Kidney epithelial cell (primary cell): Measurements from ENCODE around the gene CTNNBL1. TPM values are rescaled to one million over a fixed set of nuclear protein-coding genes. Genes with fewer than 3 reads are reported as not detected.

ENCODE experiments used
- DNase-seq: peaks from one replicate; pipeline ENCODE4 v3.0.0-alpha.2; 2010; ENCODE audit warnings: low read depth
- H3K27me3 ChIP-seq: 2 replicates; pipeline ENCODE4 v1.6.0; 2011; ENCODE audit warnings: low read length; ENCODE audit not compliant: control insufficient read depth, insufficient read depth
- H3K36me3 ChIP-seq: 2 replicates; pipeline ENCODE4 v1.5.1; 2011; ENCODE audit warnings: low read length; ENCODE audit not compliant: control insufficient read depth, insufficient read depth
- H3K4me3 ChIP-seq: 2 replicates; pipeline ENCODE4 v1.5.1; 2011; ENCODE audit warnings: low read depth, mild to moderate bottlenecking, control low read depth, low read length
- total RNA-seq: library from RNA; depleted of rRNA; stranded (reverse); fragments of >200 nt; gene quantifications from 2 replicates; pipeline ENCODE4 v1.2.3, GENCODE V29; 2015
- TF ChIP-seq, protein P1 (sequence below): IDR thresholded peaks from 2 replicates; pipeline ENCODE4 v1.5.1; 2011; ENCODE audit warnings: mild to moderate bottlenecking, moderate library complexity, low read length, control low read depth, inconsistent platforms; ENCODE audit not compliant: insufficient read depth, poor library complexity, severe bottlenecking

Gene CTNNBL1
- total RNA-seq, 1 donor from 2014 or later, result 40.5 TPM

DNA sequence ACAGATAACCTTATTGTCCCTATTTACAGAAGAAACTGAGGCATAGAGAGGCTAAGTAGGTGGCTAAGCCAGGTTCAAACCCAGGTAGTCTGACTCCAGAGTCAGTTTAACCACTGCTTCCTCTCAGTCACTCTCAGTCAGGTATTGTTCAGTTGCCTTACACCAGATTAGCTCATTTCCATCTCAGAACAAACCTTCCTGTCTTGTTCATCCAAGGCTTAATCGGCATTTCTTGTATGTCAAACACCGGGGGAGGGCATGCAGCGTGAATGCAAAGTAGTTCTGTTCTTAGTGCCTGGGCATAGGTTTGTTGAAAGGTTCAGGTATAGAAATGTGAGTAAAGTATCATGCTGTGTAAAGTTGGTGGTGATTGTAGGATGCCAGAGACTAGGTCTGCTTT, 51.7 kb downstream of the CTNNBL1 start:
- TF ChIP-seq, protein P1, sequence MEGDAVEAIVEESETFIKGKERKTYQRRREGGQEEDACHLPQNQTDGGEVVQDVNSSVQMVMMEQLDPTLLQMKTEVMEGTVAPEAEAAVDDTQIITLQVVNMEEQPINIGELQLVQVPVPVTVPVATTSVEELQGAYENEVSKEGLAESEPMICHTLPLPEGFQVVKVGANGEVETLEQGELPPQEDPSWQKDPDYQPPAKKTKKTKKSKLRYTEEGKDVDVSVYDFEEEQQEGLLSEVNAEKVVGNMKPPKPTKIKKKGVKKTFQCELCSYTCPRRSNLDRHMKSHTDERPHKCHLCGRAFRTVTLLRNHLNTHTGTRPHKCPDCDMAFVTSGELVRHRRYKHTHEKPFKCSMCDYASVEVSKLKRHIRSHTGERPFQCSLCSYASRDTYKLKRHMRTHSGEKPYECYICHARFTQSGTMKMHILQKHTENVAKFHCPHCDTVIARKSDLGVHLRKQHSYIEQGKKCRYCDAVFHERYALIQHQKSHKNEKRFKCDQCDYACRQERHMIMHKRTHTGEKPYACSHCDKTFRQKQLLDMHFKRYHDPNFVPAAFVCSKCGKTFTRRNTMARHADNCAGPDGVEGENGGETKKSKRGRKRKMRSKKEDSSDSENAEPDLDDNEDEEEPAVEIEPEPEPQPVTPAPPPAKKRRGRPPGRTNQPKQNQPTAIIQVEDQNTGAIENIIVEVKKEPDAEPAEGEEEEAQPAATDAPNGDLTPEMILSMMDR, result no peak
- no peak overlapping the region for H3K4me3 ChIP-seq
- no peaks in the 10 kb centered on the region for H3K27me3 ChIP-seq
- peaks cover 1% of the 10 kb centered on the region for H3K36me3 ChIP-seq
- DNase-seq, result no peak

DNA sequence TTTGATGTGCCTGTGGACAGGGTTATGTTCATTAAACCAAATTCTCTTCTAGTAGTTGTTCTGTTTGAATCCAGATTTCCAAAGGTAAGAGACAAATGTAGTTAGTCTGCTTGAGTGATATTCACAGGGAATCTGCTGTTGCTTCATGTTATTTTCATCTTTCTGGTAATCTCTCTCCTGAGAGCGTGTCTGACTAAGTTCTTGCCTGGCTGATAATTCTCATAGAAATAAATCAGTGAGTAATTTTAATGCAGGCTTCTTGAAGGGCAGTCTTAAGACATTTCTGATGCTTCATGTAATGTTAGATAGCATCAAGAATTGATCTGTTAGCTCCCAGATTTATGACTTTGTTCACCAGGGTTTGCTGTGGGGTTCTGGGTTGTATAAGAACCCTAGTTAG, 54.2 kb downstream of the CTNNBL1 start:
- H3K27me3 ChIP-seq, result no peaks in the 10 kb centered on the region
- no peak for DNase-seq
- H3K36me3 ChIP-seq, result peaks cover 1% of the 10 kb centered on the region
- TF ChIP-seq, protein P1, result no peak
- no peak overlapping the region for H3K4me3 ChIP-seq

DNA sequence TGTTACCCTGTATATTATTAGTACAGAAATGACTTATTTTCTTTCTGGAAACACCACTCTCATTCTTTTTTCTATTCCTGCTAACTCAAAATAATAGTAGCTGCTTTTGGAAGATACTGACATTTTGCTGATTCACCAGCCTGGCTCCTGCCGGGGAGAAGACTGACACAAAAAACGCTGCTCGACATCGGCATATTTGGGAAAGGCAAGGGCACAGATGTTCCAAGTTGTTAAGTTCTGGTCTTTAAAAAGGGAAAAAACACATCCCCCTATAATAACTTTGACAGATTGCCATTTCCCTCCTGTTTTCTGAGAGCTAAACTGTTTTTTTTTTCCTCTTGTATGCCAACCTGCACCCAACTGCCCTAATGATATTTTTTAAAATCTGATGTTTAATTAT, 55.4 kb downstream of the CTNNBL1 start:
- H3K4me3 ChIP-seq, result no peak overlapping the region
- H3K27me3 ChIP-seq, result no peaks in the 10 kb centered on the region
- TF ChIP-seq, protein P1, result no peak
- no peak for DNase-seq
- peaks cover 1% of the 10 kb centered on the region for H3K36me3 ChIP-seq

DNA sequence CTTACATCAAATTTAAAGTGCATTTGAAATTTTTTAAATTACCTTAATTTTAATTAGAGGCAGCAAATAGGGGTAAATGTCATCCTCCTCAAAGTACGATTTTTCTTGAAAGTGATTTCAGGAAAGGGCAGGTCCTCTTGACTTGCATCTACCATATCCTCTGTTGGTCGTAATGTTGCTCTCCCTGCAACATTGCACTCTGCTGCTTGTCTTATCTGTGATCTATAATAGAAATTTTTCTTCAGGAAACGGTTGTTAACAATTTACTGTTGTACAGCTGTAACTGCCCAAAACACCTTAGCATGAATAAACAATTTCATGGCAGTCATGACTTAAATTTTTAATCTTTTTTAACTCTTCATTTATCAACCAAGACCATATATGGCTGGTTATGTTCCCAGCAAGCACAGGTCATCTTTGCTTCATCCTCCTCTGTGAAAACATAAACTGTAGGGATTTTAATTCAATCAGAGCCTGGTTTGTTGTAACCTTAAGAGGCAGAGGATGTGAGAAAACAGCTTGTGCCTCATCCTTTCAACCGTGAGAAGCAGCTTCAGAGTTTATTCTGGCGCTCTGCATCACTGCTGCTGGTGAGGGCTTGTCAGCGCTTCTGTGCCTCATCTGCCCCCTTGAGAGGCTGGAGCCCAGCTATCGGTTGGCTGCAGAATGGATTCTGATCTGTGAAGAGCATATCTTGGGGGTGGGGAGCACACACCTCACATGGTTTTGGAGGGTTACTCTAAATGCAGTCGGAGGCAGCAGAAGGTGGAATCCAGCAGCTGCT, 56.0 kb downstream of the CTNNBL1 start:
- no peak for DNase-seq
- H3K4me3 ChIP-seq, result no peak overlapping the region
- H3K36me3 ChIP-seq, result peaks cover 1% of the 10 kb centered on the region
- TF ChIP-seq, protein P1, result no peak
- no peaks in the 10 kb centered on the region for H3K27me3 ChIP-seq

DNA sequence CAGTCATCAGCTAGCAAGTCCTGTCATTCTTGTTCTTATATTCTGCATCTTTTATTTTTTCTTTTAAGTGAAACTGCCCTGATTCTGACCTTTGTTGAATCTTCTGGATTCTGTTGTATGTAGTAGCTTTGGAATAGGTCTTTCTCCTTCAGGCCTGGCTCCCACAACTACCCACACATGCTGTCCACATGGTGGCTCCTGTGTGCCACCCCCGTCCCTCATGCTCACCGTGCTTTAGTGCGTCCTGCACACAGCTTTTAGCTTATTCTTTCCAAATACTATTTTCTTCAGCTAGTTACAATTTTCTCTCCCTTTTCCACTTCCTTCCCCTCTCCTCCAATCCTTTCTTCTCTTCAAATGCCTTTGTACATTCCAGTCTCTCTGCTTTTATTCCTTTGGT, 61.8 kb downstream of the CTNNBL1 start:
- TF ChIP-seq, protein P1, result no peak
- Histone ChIP-seq H3K27me3 (no peaks in the 10 kb centered on the region), H3K4me3 (no peak overlapping the region), H3K36me3 (no peaks in the 10 kb centered on the region)
- no peak for DNase-seq

DNA sequence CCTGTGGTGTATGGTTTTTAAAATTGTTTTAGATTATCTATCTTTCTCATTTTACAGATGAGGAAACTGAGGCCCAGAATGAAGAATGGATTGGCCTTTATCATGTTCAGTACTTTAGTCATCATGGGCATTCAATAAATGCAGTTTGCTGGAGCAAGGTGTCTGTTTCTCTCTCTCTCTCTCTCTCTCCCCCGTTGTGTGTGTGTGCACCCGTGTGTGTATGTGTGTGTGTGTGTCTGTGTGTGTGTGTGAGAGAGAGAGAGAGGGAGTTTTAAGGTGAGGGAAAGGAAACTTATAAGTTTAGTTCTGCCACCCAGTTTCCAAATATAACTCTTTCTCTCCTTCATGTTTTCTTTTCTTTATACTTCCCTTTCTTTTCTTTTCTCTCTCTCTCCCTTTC, 62.4 kb downstream of the CTNNBL1 start:
- H3K4me3 ChIP-seq, result no peak overlapping the region
- no peak for DNase-seq
- H3K36me3 ChIP-seq, result no peaks in the 10 kb centered on the region
- H3K27me3 ChIP-seq, result no peaks in the 10 kb centered on the region
- TF ChIP-seq, protein P1, result no peak
